OCI-LY3 (cell line): ENCODE results near the gene NECAP2.

Experiments used
- H2AFZ ChIP-seq: fragments of 200-600, 300-600 bp; shearing (Covaris generic); 2 replicates; pipeline ENCODE4 v1.6.0; 2014; ENCODE audit warnings: antibody characterized with exemption, low read depth, low read length
- H3K27ac ChIP-seq: fragments of 200-600, 300-600 bp; sonication (generic); 2 replicates; pipeline ENCODE4 v1.5.1; 2014; ENCODE audit warnings: mild to moderate bottlenecking, low read length, moderate library complexity, mixed read lengths
- H3K27me3 ChIP-seq: fragments of 200-600, 300-600 bp; sonication (generic); 2 replicates; pipeline ENCODE4 v1.6.1; 2014; ENCODE audit warnings: low read depth, low read length, mixed read lengths
- H3K36me3 ChIP-seq: fragments of 200-600, 300-600 bp; sonication (generic); replicated peaks from 2 replicates; pipeline ENCODE3; 2014; ENCODE audit warnings: low read depth, low read length, mixed read lengths
- H3K4me1 ChIP-seq: fragments of 300-600, 200-600 bp; sonication (generic); 2 replicates; pipeline ENCODE4 v1.6.1; 2014; ENCODE audit warnings: low read length, mixed read lengths
- H3K4me2 ChIP-seq: fragments of 200-600, 300-600 bp; sonication (generic); 2 replicates; pipeline ENCODE4 v1.6.1; 2014; ENCODE audit warnings: low read length, mixed read lengths
- H3K4me3 ChIP-seq: fragments of 300-600, 200-600 bp; sonication (generic); 2 replicates; pipeline ENCODE4 v1.5.1; 2014; ENCODE audit warnings: antibody characterized with exemption, mild to moderate bottlenecking, low read length, moderate library complexity
- H3K79me2 ChIP-seq: fragments of 300-600, 200-600 bp; shearing (Covaris generic); 2 replicates; pipeline ENCODE4 v1.6.1; 2014; ENCODE audit warnings: mild to moderate bottlenecking, low read length, mixed read lengths
- H3K9ac ChIP-seq: fragments of 300-600, 200-600 bp; shearing (Covaris generic); 2 replicates; pipeline ENCODE4 v1.6.0; 2014; ENCODE audit warnings: mild to moderate bottlenecking, low read length, moderate library complexity
- H3K9me3 ChIP-seq: fragments of 200-600, 300-600 bp; shearing (Covaris generic); 2 replicates; pipeline ENCODE4 v1.6.1; 2014; ENCODE audit warnings: low read length, mixed read lengths; ENCODE audit not compliant: insufficient read depth
- H4K20me1 ChIP-seq: fragments of 200-600, 300-600 bp; sonication (generic); 2 replicates; pipeline ENCODE4 v1.6.1; 2016; ENCODE audit warnings: low read length, mixed read lengths; ENCODE audit not compliant: insufficient read depth
- CTCF ChIP-seq: fragments of 200-600, 300-600 bp; sonication (generic); IDR thresholded peaks from 2 replicates; pipeline ENCODE4 v1.5.1; 2014; ENCODE audit warnings: antibody characterized with exemption, low read length, low read depth
- EZH2phosphoT487 ChIP-seq: fragments of 200-600 bp; shearing (Covaris generic); IDR thresholded peaks from 2 replicates; pipeline ENCODE4 v1.6.1; 2018; ENCODE audit warnings: antibody characterized with exemption, mixed run types, low read depth

The NECAP2 gene

GRCh38 chr1:16458831-16459230, 18.3 kb downstream of the NECAP2 start:
- H3K4me2 ChIP-seq, result no peak overlapping the region
- H3K4me3 ChIP-seq, result no peak overlapping the region
- peaks cover 14% of the 10 kb centered on the region for H3K4me1 ChIP-seq
- no peak overlapping the region for H2AFZ ChIP-seq
- TF ChIP-seq EZH2phosphoT487 (no peak), CTCF (no peak)
- H3K79me2 ChIP-seq, result no peaks in the 10 kb centered on the region
- H3K27ac ChIP-seq, result no peak overlapping the region
- peaks cover 23% of the 10 kb centered on the region for H3K36me3 ChIP-seq
- H4K20me1 ChIP-seq, result no peaks in the 10 kb centered on the region
- no peaks in the 10 kb centered on the region for H3K27me3 ChIP-seq
- H3K9ac ChIP-seq, result no peak overlapping the region
- no peaks in the 10 kb centered on the region for H3K9me3 ChIP-seq

GRCh38 chr1:16459352-16459925, 18.9 kb downstream of the NECAP2 start:
- H3K4me2 ChIP-seq, result no peak overlapping the region
- H3K36me3 ChIP-seq, result peaks cover 26% of the 10 kb centered on the region
- H3K9me3 ChIP-seq, result no peaks in the 10 kb centered on the region
- H3K79me2 ChIP-seq, result no peaks in the 10 kb centered on the region
- H3K27me3 ChIP-seq, result no peaks in the 10 kb centered on the region
- H2AFZ ChIP-seq, result no peak overlapping the region
- no peak overlapping the region for H3K27ac ChIP-seq
- TF ChIP-seq CTCF (no peak), EZH2phosphoT487 (no peak)
- H4K20me1 ChIP-seq, result no peaks in the 10 kb centered on the region
- H3K4me3 ChIP-seq, result no peak overlapping the region
- no peak overlapping the region for H3K9ac ChIP-seq
- peaks cover 14% of the 10 kb centered on the region for H3K4me1 ChIP-seq

GRCh38 chr1:16461681-16462080, 21.2 kb downstream of the NECAP2 start:
- Histone ChIP-seq H3K4me2 (no peak overlapping the region), H3K9me3 (no peaks in the 10 kb centered on the region), H3K36me3 (peaks cover 24% of the 10 kb centered on the region), H3K27me3 (no peaks in the 10 kb centered on the region), H3K27ac (no peak overlapping the region), H3K9ac (no peak overlapping the region), H3K4me3 (no peak overlapping the region), H2AFZ (no peak overlapping the region), H3K79me2 (no peaks in the 10 kb centered on the region), H4K20me1 (no peaks in the 10 kb centered on the region), H3K4me1 (no peaks in the 10 kb centered on the region)
- TF ChIP-seq CTCF (no peak), EZH2phosphoT487 (no peak)

- Histone ChIP-seq H3K36me3 (peaks cover 24% of the 10 kb centered on the region), H4K20me1 (no peaks in the 10 kb centered on the region), H3K9me3 (no peaks in the 10 kb centered on the region), H3K4me1 (no peaks in the 10 kb centered on the region), H3K79me2 (no peaks in the 10 kb centered on the region), H2AFZ (no peak overlapping the region), H3K9ac (no peak overlapping the region), H3K4me3 (no peak overlapping the region), H3K27me3 (no peaks in the 10 kb centered on the region), H3K27ac (no peak overlapping the region), H3K4me2 (no peak overlapping the region)
- TF ChIP-seq CTCF (no peak), EZH2phosphoT487 (no peak)
These were observed 22.3 kb downstream of the NECAP2 start for GRCh38 chr1:16462773-16463330.
